Choroid plexus epithelial cell (primary cell): ENCODE measurements around the gene GNAZ.

Source experiments
- DNase-seq: peaks from one replicate; pipeline ENCODE4 v3.0.0-alpha.2; 2010; ENCODE audit warnings: low read depth
- H3K4me3 ChIP-seq: 2 replicates; pipeline ENCODE4 v1.5.1; 2011; ENCODE audit warnings: low read depth, mild to moderate bottlenecking, control low read depth, low read length, moderate library complexity
- TF ChIP-seq, protein P1 (sequence below): conservative IDR thresholded peaks from 2 replicates; pipeline ENCODE4 v1.5.1; 2011; ENCODE audit warnings: low read depth, mild to moderate bottlenecking, control low read depth, inconsistent platforms, low read length, moderate library complexity

Gene GNAZ

GRCh38 chr22:23145878-23146470 lies 75.7 kb downstream of the GNAZ start:
- no peak for DNase-seq
- H3K4me3 ChIP-seq = peak overlapping the region; percentile 67
- TF ChIP-seq, protein P1, sequence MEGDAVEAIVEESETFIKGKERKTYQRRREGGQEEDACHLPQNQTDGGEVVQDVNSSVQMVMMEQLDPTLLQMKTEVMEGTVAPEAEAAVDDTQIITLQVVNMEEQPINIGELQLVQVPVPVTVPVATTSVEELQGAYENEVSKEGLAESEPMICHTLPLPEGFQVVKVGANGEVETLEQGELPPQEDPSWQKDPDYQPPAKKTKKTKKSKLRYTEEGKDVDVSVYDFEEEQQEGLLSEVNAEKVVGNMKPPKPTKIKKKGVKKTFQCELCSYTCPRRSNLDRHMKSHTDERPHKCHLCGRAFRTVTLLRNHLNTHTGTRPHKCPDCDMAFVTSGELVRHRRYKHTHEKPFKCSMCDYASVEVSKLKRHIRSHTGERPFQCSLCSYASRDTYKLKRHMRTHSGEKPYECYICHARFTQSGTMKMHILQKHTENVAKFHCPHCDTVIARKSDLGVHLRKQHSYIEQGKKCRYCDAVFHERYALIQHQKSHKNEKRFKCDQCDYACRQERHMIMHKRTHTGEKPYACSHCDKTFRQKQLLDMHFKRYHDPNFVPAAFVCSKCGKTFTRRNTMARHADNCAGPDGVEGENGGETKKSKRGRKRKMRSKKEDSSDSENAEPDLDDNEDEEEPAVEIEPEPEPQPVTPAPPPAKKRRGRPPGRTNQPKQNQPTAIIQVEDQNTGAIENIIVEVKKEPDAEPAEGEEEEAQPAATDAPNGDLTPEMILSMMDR = no peak

- H3K4me3 ChIP-seq = no peak overlapping the region
- TF ChIP-seq, protein P1 = no peak
- peak; percentile 31 for DNase-seq
These were observed 76.3 kb downstream of the GNAZ start for GRCh38 chr22:23146478-23147205.

GRCh38 chr22:23147617-23148387 lies 77.5 kb downstream of the GNAZ start:
- TF ChIP-seq, protein P1 = no peak
- DNase-seq = peak; percentile 93
- no peak overlapping the region for H3K4me3 ChIP-seq

DNA sequence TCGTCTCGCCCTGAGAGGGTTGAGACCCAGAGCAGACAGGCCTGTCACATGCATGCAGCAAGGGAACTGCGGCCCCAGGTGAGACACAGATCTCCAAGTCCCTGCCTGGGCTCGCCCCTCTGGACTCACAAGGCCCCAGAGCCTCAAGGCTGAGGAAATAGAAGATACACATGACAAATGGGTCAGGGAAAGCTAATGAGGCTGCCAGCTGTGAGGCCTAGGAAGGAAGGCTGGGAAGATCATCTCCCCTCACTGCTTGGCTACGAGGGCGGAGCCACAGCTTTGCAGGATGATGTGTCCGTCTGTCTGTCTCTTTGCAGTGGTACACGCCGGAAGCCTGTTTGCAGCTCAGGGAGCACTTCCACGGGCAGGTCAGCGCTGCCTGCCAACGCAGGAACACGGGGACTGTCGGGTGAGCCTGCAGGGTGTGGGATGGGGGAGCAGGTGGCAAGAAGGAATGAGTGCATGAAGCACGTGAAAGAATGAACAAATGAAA lies 79.5 kb downstream of the GNAZ start:
- no peak overlapping the region for H3K4me3 ChIP-seq
- DNase-seq = no peak
- TF ChIP-seq, protein P1 = no peak

GRCh38 chr22:23150762-23151161 lies 80.4 kb downstream of the GNAZ start:
- no peak overlapping the region for H3K4me3 ChIP-seq
- TF ChIP-seq, protein P1 = no peak
- no peak for DNase-seq

DNA sequence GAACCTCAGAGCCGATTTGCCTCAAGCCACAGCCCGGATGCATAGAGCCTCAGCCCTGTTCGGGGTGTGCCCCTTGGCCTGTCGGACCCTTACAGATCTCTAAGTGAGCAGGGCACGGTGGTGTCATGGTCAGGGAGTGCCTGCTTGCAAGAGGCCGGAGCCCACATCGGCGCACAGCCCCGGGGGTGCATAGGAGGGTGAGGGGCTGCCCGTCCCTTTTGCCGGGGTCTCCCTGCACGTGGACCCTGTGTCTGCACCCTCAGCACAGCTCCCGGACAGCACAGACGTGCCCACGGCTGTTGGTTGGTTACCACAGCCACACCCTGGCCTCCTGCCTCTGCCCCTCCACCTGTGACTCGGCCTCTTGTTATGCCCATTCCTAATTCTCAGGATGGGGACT lies 81.5 kb downstream of the GNAZ start:
- no peak overlapping the region for H3K4me3 ChIP-seq
- no peak for DNase-seq
- TF ChIP-seq, protein P1 = no peak
